ENCODE results near the gene OR52W1. TPM values are rescaled to one million over a fixed set of nuclear protein-coding genes. Genes with fewer than 3 reads are reported as not detected.

Gene OR52W1, protein sequence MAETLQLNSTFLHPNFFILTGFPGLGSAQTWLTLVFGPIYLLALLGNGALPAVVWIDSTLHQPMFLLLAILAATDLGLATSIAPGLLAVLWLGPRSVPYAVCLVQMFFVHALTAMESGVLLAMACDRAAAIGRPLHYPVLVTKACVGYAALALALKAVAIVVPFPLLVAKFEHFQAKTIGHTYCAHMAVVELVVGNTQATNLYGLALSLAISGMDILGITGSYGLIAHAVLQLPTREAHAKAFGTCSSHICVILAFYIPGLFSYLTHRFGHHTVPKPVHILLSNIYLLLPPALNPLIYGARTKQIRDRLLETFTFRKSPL
- total RNA-seq (not detected in 2 replicates), polyA plus RNA-seq (not detected in 2 replicates), polyA minus RNA-seq (not detected in 2 replicates)
- total RNA-seq (2013), result not detected

- peaks cover 0 to 3% of the 10 kb centered on the region in 2 donors for H3K4me1 ChIP-seq (ENCODE audit: control insufficient read depth in 2 of 2, insufficient read depth in 2 of 2, low read length in 2 of 2)
- no peak within 1 kb of the TSS for H3K9ac ChIP-seq (ENCODE audit: low read length)
- Mint-ChIP-seq H3K4me3 (no peak within 1 kb of the TSS), H3K27ac (no peak within 1 kb of the TSS), H3K27me3 (no peaks in the 10 kb centered on the region), H3K4me1 (peaks cover 9% of the 10 kb centered on the region), H3K9me3 (ENCODE audit: insufficient read depth) (no peaks in the 10 kb centered on the region)
- no peaks in the 10 kb centered on the region for H4K20me1 ChIP-seq (ENCODE audit: control insufficient read depth, insufficient read depth, low read length, poor library complexity, severe bottlenecking)
- H3K36me3 ChIP-seq (replicated peaks in 1 of 2; ENCODE audit: control extremely low read depth in 1 of 2, control insufficient read depth in 1 of 2, extremely low read depth in 1 of 2, insufficient read depth in 2 of 2, low read length in 1 of 2), result no peaks in the 10 kb centered on the region
- no peak within 1 kb of the TSS for H2AFZ ChIP-seq (ENCODE audit: insufficient read depth, low read depth, low read length, poor library complexity, severe bottlenecking)
- no peak within 1 kb of the TSS for H3K27ac ChIP-seq (ENCODE audit: low read length in 2 of 2)
- DNase-seq (no peak), ATAC-seq (ENCODE audit: low read depth) (no peak)
- WGBS (ENCODE audit: insufficient coverage), result 92% methylated on average over 5 of the region's 5 CpGs
- no peaks in the 10 kb centered on the region for H3K79me2 ChIP-seq (ENCODE audit: control insufficient read depth, insufficient read depth, low read length)
- CTCF ChIA-PET, result no interaction called here
- intact Hi-C loops (cut with micrococcal nuclease), result no loop called here
- H3K27me3 ChIP-seq (replicated peaks in 1 of 4; ENCODE audit: control extremely low read depth in 1 of 4, control insufficient read depth in 3 of 4, insufficient read depth in 4 of 4, low read length in 3 of 4), result no peaks in the 10 kb centered on the region
- TF ChIP-seq CTCF (IDR thresholded peaks at IDR 0.05) (no peak), EZH2 (IDR thresholded peaks at IDR 0.05; ENCODE audit: borderline replicate concordance, insufficient read depth, low read depth, low read length, poor library complexity, severe bottlenecking) (no peak)
- no peak within 1 kb of the TSS for H3K4me3 ChIP-seq (ENCODE audit: control extremely low read depth in 1 of 5, extremely low read depth in 1 of 5, insufficient read depth in 1 of 5, low read depth in 2 of 5, low read length in 4 of 5)
- H3K4me2 ChIP-seq (replicated peaks; ENCODE audit: low read depth, low read length, poor library complexity, severe bottlenecking), result no peak within 1 kb of the TSS
- no peaks in the 10 kb centered on the region for H3K9me3 ChIP-seq (ENCODE audit: control extremely low read depth in 1 of 3, control insufficient read depth in 2 of 3, insufficient read depth in 1 of 3, low read length in 2 of 3)
- POLR2A ChIA-PET, result no interaction called here
Observed at GRCh38 chr11:6199174-6199810, at the start of gene OR52W1. TSS of gene OR52W1 (plus strand) at chr11:6199224. CDS start at chr11:6199224, 0 bp downstream.

GRCh38 chr11:6151117-6151516 is 47.9 kb upstream of the OR52W1 start:
- Histone ChIP-seq H3K4me2 (replicated peaks; ENCODE audit: low read depth, low read length, poor library complexity, severe bottlenecking) (no peak overlapping the region), H3K27me3 (replicated peaks in 1 of 4; ENCODE audit: control extremely low read depth in 1 of 4, control insufficient read depth in 3 of 4, insufficient read depth in 4 of 4, low read length in 3 of 4) (no peaks in the 10 kb centered on the region), H2AFZ (ENCODE audit: insufficient read depth, low read depth, low read length, poor library complexity, severe bottlenecking) (no peak overlapping the region), H3K4me3 (ENCODE audit: control extremely low read depth in 1 of 5, extremely low read depth in 1 of 5, insufficient read depth in 1 of 5, low read depth in 2 of 5, low read length in 4 of 5) (no peak overlapping the region), H4K20me1 (ENCODE audit: control insufficient read depth, insufficient read depth, low read length, poor library complexity, severe bottlenecking) (no peaks in the 10 kb centered on the region), H3K9ac (ENCODE audit: low read length) (no peak overlapping the region), H3K27ac (ENCODE audit: low read length in 2 of 2) (no peak overlapping the region), H3K4me1 (ENCODE audit: control insufficient read depth in 2 of 2, insufficient read depth in 2 of 2, low read length in 2 of 2) (no peaks in the 10 kb centered on the region), H3K9me3 (ENCODE audit: control extremely low read depth in 1 of 3, control insufficient read depth in 2 of 3, insufficient read depth in 1 of 3, low read length in 2 of 3) (no peaks in the 10 kb centered on the region), H3K79me2 (ENCODE audit: control insufficient read depth, insufficient read depth, low read length) (no peaks in the 10 kb centered on the region), H3K36me3 (replicated peaks in 1 of 2; ENCODE audit: control extremely low read depth in 1 of 2, control insufficient read depth in 1 of 2, extremely low read depth in 1 of 2, insufficient read depth in 2 of 2, low read length in 1 of 2) (no peaks in the 10 kb centered on the region)
- Mint-ChIP-seq H3K4me1 (no peaks in the 10 kb centered on the region), H3K9me3 (ENCODE audit: insufficient read depth) (peaks cover 5% of the 10 kb centered on the region), H3K27me3 (peaks cover 2% of the 10 kb centered on the region), H3K4me3 (no peak overlapping the region), H3K27ac (no peak overlapping the region)
- intact Hi-C loops (cut with micrococcal nuclease), result no loop called here
- ATAC-seq (ENCODE audit: low read depth), result no peak
- TF ChIP-seq EZH2 (IDR thresholded peaks at IDR 0.05; ENCODE audit: borderline replicate concordance, insufficient read depth, low read depth, low read length, poor library complexity, severe bottlenecking), result no peak
- no peak for TF ChIP-seq CTCF (IDR thresholded peaks at IDR 0.05)
- no CpG with 5 or more reads among the region's 1 CpG for WGBS (ENCODE audit: insufficient coverage)
- ChIA-PET CTCF (no interaction called here), POLR2A (no interaction called here)
- DNase-seq, result no peak
